Skin epidermis (tissue), 12 donors: Measurements from ENCODE around the gene HLCS.

Experiments
- H3K27ac ChIP-seq, 21 experiments: fragments of 200-600 bp; sonication (generic) in 11 of 21; one replicate each; pipeline ENCODE4 v1.5.0; 2020; ENCODE audit warnings: mild to moderate bottlenecking in 3 of 21, inconsistent platforms in 2 of 21, moderate library complexity in 2 of 21
- H3K4me3 ChIP-seq, 7 experiments: fragments of 200-600 bp; sonication (generic) in 2 of 7; one replicate each; pipeline ENCODE4 v1.5.0; 2020; ENCODE audit warnings: inconsistent platforms in 2 of 7, mild to moderate bottlenecking in 2 of 7, moderate library complexity in 1 of 7

HLCS gene

GRCh38 chr21:36859744-36860501 lies 106.5 kb downstream of the HLCS start:
- no peak overlapping the region for H3K4me3 ChIP-seq
- H3K27ac ChIP-seq = no peak overlapping the region

GRCh38 chr21:36858320-36858957 lies 108.0 kb downstream of the HLCS start:
- Histone ChIP-seq H3K27ac (no peak overlapping the region), H3K4me3 (no peak overlapping the region)

GRCh38 chr21:36856643-36857042 lies 109.8 kb downstream of the HLCS start:
- Histone ChIP-seq H3K4me3 (no peak overlapping the region), H3K27ac (no peak overlapping the region)

GRCh38 chr21:36854391-36854790 lies 112.1 kb downstream of the HLCS start:
- no peak overlapping the region for H3K4me3 ChIP-seq

GRCh38 chr21:36852864-36853263 lies 113.6 kb downstream of the HLCS start:
- Histone ChIP-seq H3K4me3 (no peak overlapping the region), H3K27ac (no peak overlapping the region)

More at GRCh38 chr21:36854391-36854790, 112.1 kb downstream of the HLCS start:
- H3K27ac ChIP-seq = no peak overlapping the region

- Histone ChIP-seq H3K4me3 (no peak overlapping the region), H3K27ac (no peak overlapping the region)
These were observed 114.2 kb downstream of the HLCS start for GRCh38 chr21:36852293-36852692.

- Histone ChIP-seq H3K27ac (no peak overlapping the region), H3K4me3 (no peak overlapping the region)
These were observed 115.3 kb downstream of the HLCS start for GRCh38 chr21:36851121-36851520.

- Histone ChIP-seq H3K27ac (no peak overlapping the region), H3K4me3 (no peak overlapping the region)
These were observed 116.1 kb downstream of the HLCS start for GRCh38 chr21:36850372-36850771.

- no peak overlapping the region for H3K4me3 ChIP-seq
These were observed 116.9 kb downstream of the HLCS start for GRCh38 chr21:36849461-36850105.

GRCh38 chr21:36848730-36849274 lies 117.7 kb downstream of the HLCS start:
- no peak overlapping the region for H3K4me3 ChIP-seq
- no peak overlapping the region for H3K27ac ChIP-seq

More at GRCh38 chr21:36849461-36850105, 116.9 kb downstream of the HLCS start:
- H3K27ac ChIP-seq = no peak overlapping the region

GRCh38 chr21:36847189-36847588 lies 119.3 kb downstream of the HLCS start:
- peak overlapping the region in 5 of 21 experiments; percentile 8 to 62 (median 36) for H3K27ac ChIP-seq
- H3K4me3 ChIP-seq = no peak overlapping the region

GRCh38 chr21:36846631-36847030 lies 119.8 kb downstream of the HLCS start:
- peak overlapping the region in 7 of 21 experiments; percentile 8 to 62 (median 36) for H3K27ac ChIP-seq

GRCh38 chr21:36845790-36846189 lies 120.7 kb downstream of the HLCS start:
- Histone ChIP-seq H3K4me3 (no peak overlapping the region), H3K27ac (no peak overlapping the region)

More at GRCh38 chr21:36846631-36847030, 119.8 kb downstream of the HLCS start:
- H3K4me3 ChIP-seq = no peak overlapping the region

- Histone ChIP-seq H3K4me3 (no peak overlapping the region), H3K27ac (no peak overlapping the region)
These were observed 121.4 kb downstream of the HLCS start for GRCh38 chr21:36845070-36845469.

GRCh38 chr21:36841866-36842265 lies 124.6 kb downstream of the HLCS start:
- Histone ChIP-seq H3K27ac (no peak overlapping the region), H3K4me3 (no peak overlapping the region)

- Histone ChIP-seq H3K27ac (peak overlapping the region in 1 of 21 experiments; percentile 39), H3K4me3 (no peak overlapping the region)
These were observed 126.7 kb downstream of the HLCS start for GRCh38 chr21:36839735-36840134.

GRCh38 chr21:36839123-36839522 lies 127.3 kb downstream of the HLCS start:
- no peak overlapping the region for H3K4me3 ChIP-seq

GRCh38 chr21:36835383-36835795 lies 131.1 kb downstream of the HLCS start:
- no peak overlapping the region for H3K27ac ChIP-seq
- H3K4me3 ChIP-seq = no peak overlapping the region

More at GRCh38 chr21:36839123-36839522, 127.3 kb downstream of the HLCS start:
- H3K27ac ChIP-seq = peak overlapping the region in 1 of 21 experiments; percentile 39

- no peak overlapping the region for H3K4me3 ChIP-seq
- no peak overlapping the region for H3K27ac ChIP-seq
These were observed 132.3 kb downstream of the HLCS start for GRCh38 chr21:36834192-36834591.

- no peak overlapping the region for H3K4me3 ChIP-seq
- H3K27ac ChIP-seq = no peak overlapping the region
These were observed 136.4 kb downstream of the HLCS start for GRCh38 chr21:36830100-36830499.
